H9 (cell line): Measurements from ENCODE around the gene RANGAP1. TPM values are rescaled to one million over a fixed set of nuclear protein-coding genes. Genes with fewer than 3 reads are reported as not detected.

Experiments
- DNase-seq: peaks from one replicate; pipeline ENCODE4 v3.0.0-alpha.2; 2017
- H2AFZ ChIP-seq: one replicate; pipeline ENCODE4 v1.6.1; 2013; ENCODE audit warnings: mild to moderate bottlenecking, low read length, control low read depth, moderate library complexity
- H2AK5ac ChIP-seq: 2 replicates; pipeline ENCODE4 v1.6.1; 2013; ENCODE audit warnings: low read length, control low read depth, mixed read lengths; ENCODE audit not compliant: insufficient read length
- H2BK120ac ChIP-seq: one replicate; pipeline ENCODE4 v1.6.1; 2013; ENCODE audit warnings: low read depth, mild to moderate bottlenecking, low read length, control low read depth, inconsistent platforms; ENCODE audit not compliant: poor library complexity, severe bottlenecking
- H2BK12ac ChIP-seq: 2 replicates; pipeline ENCODE4 v1.6.1; 2013; ENCODE audit warnings: low read length, control low read depth, mixed read lengths, low read depth; ENCODE audit not compliant: insufficient read length
- H2BK15ac ChIP-seq: 2 replicates; pipeline ENCODE4 v1.6.1; 2013; ENCODE audit warnings: low read depth, low read length, control low read depth
- H2BK20ac ChIP-seq: one replicate; pipeline ENCODE4 v1.6.1; 2013; ENCODE audit warnings: low read depth, mild to moderate bottlenecking, low read length, control low read depth, inconsistent platforms; ENCODE audit not compliant: poor library complexity, severe bottlenecking
- H2BK5ac ChIP-seq: 2 replicates; pipeline ENCODE4 v1.6.1; 2013; ENCODE audit warnings: low read length, control low read depth, mixed read lengths; ENCODE audit not compliant: insufficient read length
- H3K14ac ChIP-seq: 2 replicates; pipeline ENCODE4 v1.6.1; 2013; ENCODE audit warnings: low read length, control low read depth; ENCODE audit not compliant: insufficient read depth
- H3K18ac ChIP-seq: 2 replicates; pipeline ENCODE4 v1.6.1; 2013; ENCODE audit warnings: low read depth, mild to moderate bottlenecking, mixed read lengths, low read length, control low read depth; ENCODE audit not compliant: insufficient read length
- H3K23ac ChIP-seq: 2 replicates; pipeline ENCODE4 v1.6.1; 2013; ENCODE audit warnings: low read length, control low read depth, mixed read lengths, low read depth; ENCODE audit not compliant: insufficient read length
- H3K23me2 ChIP-seq: 2 replicates; pipeline ENCODE4 v1.6.1; 2013; ENCODE audit warnings: low read depth, mild to moderate bottlenecking, mixed read lengths, low read length, control low read depth; ENCODE audit not compliant: insufficient read length, poor library complexity, severe bottlenecking
- H3K27ac ChIP-seq: 2 replicates; pipeline ENCODE4 v1.5.1; 2013; ENCODE audit warnings: low read length, control low read depth, mixed read lengths, low read depth; ENCODE audit not compliant: insufficient read length
- H3K27me3 ChIP-seq: 2 replicates; pipeline ENCODE4 v1.6.1; 2013; ENCODE audit warnings: low read length, control low read depth, inconsistent platforms; ENCODE audit not compliant: insufficient read depth
- H3K4ac ChIP-seq: 2 replicates; pipeline ENCODE4 v1.6.1; 2013; ENCODE audit warnings: low read depth, mild to moderate bottlenecking, control low read depth, inconsistent platforms, low read length, moderate library complexity
- H3K4me1 ChIP-seq: 2 replicates; pipeline ENCODE4 v1.6.1; 2013; ENCODE audit warnings: low read length, control low read depth, inconsistent platforms; ENCODE audit not compliant: insufficient read depth
- H3K4me2 ChIP-seq: 2 replicates; pipeline ENCODE4 v1.6.1; 2013; ENCODE audit warnings: low read length, control low read depth, mixed read lengths; ENCODE audit not compliant: insufficient read length, insufficient read depth
- H3K56ac ChIP-seq: 2 replicates; pipeline ENCODE4 v1.6.1; 2013; ENCODE audit warnings: low read depth, mild to moderate bottlenecking, mixed read lengths, low read length, control low read depth; ENCODE audit not compliant: insufficient read length
- H3K79me1 ChIP-seq: 2 replicates; pipeline ENCODE4 v1.6.1; 2013; ENCODE audit warnings: low read depth, mild to moderate bottlenecking, moderate library complexity, low read length, control low read depth, inconsistent platforms; ENCODE audit not compliant: insufficient read depth, poor library complexity, severe bottlenecking
- H3K79me2 ChIP-seq: 2 replicates; pipeline ENCODE4 v1.6.1; 2013; ENCODE audit warnings: low read length, control low read depth, inconsistent platforms; ENCODE audit not compliant: insufficient read depth
- H3K9ac ChIP-seq: 2 replicates; pipeline ENCODE4 v1.6.1; 2013; ENCODE audit warnings: low read length, control low read depth, mixed read lengths; ENCODE audit not compliant: insufficient read length; ENCODE audit errors: extremely low read depth
- H3K9me3 ChIP-seq: one replicate; pipeline ENCODE4 v1.6.1; 2013; ENCODE audit warnings: low read depth, low read length, inconsistent platforms; ENCODE audit not compliant: control insufficient read depth
- H3T11ph ChIP-seq: one replicate; pipeline ENCODE4 v1.6.1; 2013; ENCODE audit warnings: mild to moderate bottlenecking, low read length, control low read depth, inconsistent platforms
- H4K20me1 ChIP-seq: one replicate; pipeline ENCODE4 v1.6.1; 2013; ENCODE audit not compliant: control insufficient read depth, insufficient read length, insufficient read depth
- H4K5ac ChIP-seq: 2 replicates; pipeline ENCODE4 v1.6.1; 2013; ENCODE audit warnings: low read depth, mild to moderate bottlenecking, mixed read lengths, low read length, control low read depth; ENCODE audit not compliant: insufficient read length
- H4K8ac ChIP-seq: replicated peaks from 2 replicates; pipeline ENCODE4 v1.6.1; 2013; ENCODE audit warnings: low read length, control low read depth, mixed read lengths, low read depth; ENCODE audit not compliant: insufficient read length
- H4K91ac ChIP-seq: 2 replicates; pipeline ENCODE4 v1.6.1; 2013; ENCODE audit warnings: low read depth, mild to moderate bottlenecking, moderate library complexity, mixed read lengths, low read length, control low read depth; ENCODE audit not compliant: insufficient read length
- H3K27ac Mint-ChIP-seq, 3 experiments: 2 replicates in 2 of 3; 3 replicates in 1 of 3; pipeline ENCODE4 v1.8.0; 2020 to 2021; ENCODE audit warnings: mixed read lengths in 3 of 3, mild to moderate bottlenecking in 1 of 3, moderate library complexity in 1 of 3
- H3K27me3 Mint-ChIP-seq: 2 replicates; pipeline ENCODE4 v1.8.0; 2021; ENCODE audit warnings: low read depth, mild to moderate bottlenecking, moderate library complexity, mixed read lengths
- H3K36me3 Mint-ChIP-seq, 3 experiments: 2 replicates in 2 of 3; 3 replicates in 1 of 3; pipeline ENCODE4 v1.8.0; 2020 to 2021; ENCODE audit warnings: low read depth in 3 of 3, mixed read lengths in 3 of 3; ENCODE audit not compliant: insufficient read depth in 1 of 3
- H3K4me1 Mint-ChIP-seq, 2 experiments: 2 replicates each; pipeline ENCODE4 v1.8.0; 2020; ENCODE audit warnings: mixed read lengths in 2 of 2
- H3K4me3 Mint-ChIP-seq, 2 experiments: 2 replicates in 1 of 2; 3 replicates in 1 of 2; pipeline ENCODE4 v1.8.0; 2020 to 2021; ENCODE audit warnings: mild to moderate bottlenecking in 2 of 2, mixed read lengths in 2 of 2, moderate library complexity in 1 of 2
- H3K9me3 Mint-ChIP-seq, 2 experiments: 2 replicates in 1 of 2; 3 replicates in 1 of 2; pipeline ENCODE4 v1.8.0; 2020; ENCODE audit warnings: mild to moderate bottlenecking in 2 of 2, mixed read lengths in 2 of 2, moderate library complexity in 1 of 2
- WGBS: extraction: QIAGEN DNeasy Blood & Tissue Kit; methylation state at CpG from one replicate; pipeline ENCODE4 v1.1.7; 2013; ENCODE audit warnings: missing lambda C conversion rate, low lambda C conversion rate, mixed read lengths; ENCODE audit not compliant: insufficient read length; ENCODE audit errors: extremely low coverage; 5-methylcytosine and 5-hydroxymethylcytosine counted together
- total RNA-seq: library from RNA; stranded (reverse); gene quantifications from 2 replicates; pipeline ENCODE4 v1.2.1, GENCODE V29; 2021
- TF ChIP-seq, protein P1 (sequence below): fragments of 200-600 bp; sonication (generic); conservative IDR thresholded peaks from 3 replicates; pipeline ENCODE4 v1.8.0; 2021; ENCODE audit warnings: antibody characterized with exemption, mild to moderate bottlenecking

RANGAP1 gene
- total RNA-seq, 1 experiment from 2014 or later = 130 TPM

GRCh38 chr22:41238570-41239442 lies 47.2 kb downstream of the RANGAP1 start:
- H2BK12ac ChIP-seq = no peak overlapping the region
- H3K23me2 ChIP-seq = no peaks in the 10 kb centered on the region
- no peaks in the 10 kb centered on the region for H3K4me1 ChIP-seq
- H3K9ac ChIP-seq = no peak overlapping the region
- H3K18ac ChIP-seq = no peak overlapping the region
- TF ChIP-seq, protein P1, sequence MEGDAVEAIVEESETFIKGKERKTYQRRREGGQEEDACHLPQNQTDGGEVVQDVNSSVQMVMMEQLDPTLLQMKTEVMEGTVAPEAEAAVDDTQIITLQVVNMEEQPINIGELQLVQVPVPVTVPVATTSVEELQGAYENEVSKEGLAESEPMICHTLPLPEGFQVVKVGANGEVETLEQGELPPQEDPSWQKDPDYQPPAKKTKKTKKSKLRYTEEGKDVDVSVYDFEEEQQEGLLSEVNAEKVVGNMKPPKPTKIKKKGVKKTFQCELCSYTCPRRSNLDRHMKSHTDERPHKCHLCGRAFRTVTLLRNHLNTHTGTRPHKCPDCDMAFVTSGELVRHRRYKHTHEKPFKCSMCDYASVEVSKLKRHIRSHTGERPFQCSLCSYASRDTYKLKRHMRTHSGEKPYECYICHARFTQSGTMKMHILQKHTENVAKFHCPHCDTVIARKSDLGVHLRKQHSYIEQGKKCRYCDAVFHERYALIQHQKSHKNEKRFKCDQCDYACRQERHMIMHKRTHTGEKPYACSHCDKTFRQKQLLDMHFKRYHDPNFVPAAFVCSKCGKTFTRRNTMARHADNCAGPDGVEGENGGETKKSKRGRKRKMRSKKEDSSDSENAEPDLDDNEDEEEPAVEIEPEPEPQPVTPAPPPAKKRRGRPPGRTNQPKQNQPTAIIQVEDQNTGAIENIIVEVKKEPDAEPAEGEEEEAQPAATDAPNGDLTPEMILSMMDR = no peak
- Mint-ChIP-seq H3K4me3 (0 out of 5 replicates have a peak overlapping the region, but pooled peaks of 1 of the 2 experiments have one; percentile 1), H3K27ac (peak overlapping the region in 2 of 3 experiments; percentile 17 to 26; a peak in 1 of 7 replicates), H3K36me3 (no peaks in the 10 kb centered on the region; a peak in 1 of 7 replicates), H3K9me3 (no peaks in the 10 kb centered on the region), H3K27me3 (peaks cover 5% of the 10 kb centered on the region), H3K4me1 (peaks cover 14% of the 10 kb centered on the region in 2 experiments)
- no peak overlapping the region for H2AFZ ChIP-seq
- H3K23ac ChIP-seq = no peak overlapping the region
- no peak overlapping the region for H3K4ac ChIP-seq
- H4K8ac ChIP-seq = no peak overlapping the region
- DNase-seq = no peak
- no peaks in the 10 kb centered on the region for H3K79me1 ChIP-seq
- no CpG with 5 or more reads among the region's 32 CpGs for WGBS
- H3K56ac ChIP-seq = no peak overlapping the region
- no peak overlapping the region for H2BK20ac ChIP-seq
- H2BK5ac ChIP-seq = no peak overlapping the region
- peak overlapping the region; percentile 30; the same call in 1 of the 2 replicates for H3K14ac ChIP-seq
- H3K9me3 ChIP-seq = no peaks in the 10 kb centered on the region
- no peaks in the 10 kb centered on the region for H4K20me1 ChIP-seq
- H4K91ac ChIP-seq = no peak overlapping the region
- H3K79me2 ChIP-seq = no peaks in the 10 kb centered on the region
- H3K27me3 ChIP-seq = no peaks in the 10 kb centered on the region
- H4K5ac ChIP-seq = peak overlapping the region; percentile 34
- no peak overlapping the region for H2BK15ac ChIP-seq
- H3K4me2 ChIP-seq = no peak overlapping the region
- no peak overlapping the region for H3K27ac ChIP-seq
- no peak overlapping the region for H3T11ph ChIP-seq
- H2AK5ac ChIP-seq = no peak overlapping the region
- H2BK120ac ChIP-seq = no peak overlapping the region
